ENCODE measurements around the gene SLIT1. TPM values are rescaled to one million over a fixed set of nuclear protein-coding genes. Genes with fewer than 3 reads are reported as not detected.

SLIT1 gene
- total RNA-seq, 1 donor from 2014 or later: 0.47 TPM

- intact Hi-C loops (cut with micrococcal nuclease): no loop called here
These were observed 17.5 kb upstream of the SLIT1 start for GRCh38 chr10:97203220-97203619.

DNA sequence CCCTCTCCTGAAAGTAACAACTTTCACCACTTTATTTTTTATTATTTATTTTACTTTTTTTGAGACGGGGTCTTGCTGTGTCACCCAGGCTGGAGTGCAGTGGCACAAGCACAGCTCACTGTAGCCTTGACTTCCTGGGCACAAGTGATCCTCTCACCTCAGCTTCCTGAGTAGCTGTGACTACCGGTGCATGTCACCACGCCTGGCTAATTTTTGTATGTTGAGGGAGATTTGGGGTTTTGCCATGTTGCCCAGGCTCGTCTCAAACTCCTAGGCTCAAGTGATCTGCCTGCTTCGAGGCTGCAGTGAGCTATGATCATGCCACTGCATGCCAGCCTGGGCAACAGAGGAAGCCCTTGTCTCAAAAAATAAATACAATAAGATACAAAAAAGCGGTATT, 14.9 kb upstream of the SLIT1 start:
- intact Hi-C loops (cut with micrococcal nuclease): no loop called here

GRCh38 chr10:97199152-97199551, 13.4 kb upstream of the SLIT1 start:
- intact Hi-C loops (cut with micrococcal nuclease): no loop called here

DNA sequence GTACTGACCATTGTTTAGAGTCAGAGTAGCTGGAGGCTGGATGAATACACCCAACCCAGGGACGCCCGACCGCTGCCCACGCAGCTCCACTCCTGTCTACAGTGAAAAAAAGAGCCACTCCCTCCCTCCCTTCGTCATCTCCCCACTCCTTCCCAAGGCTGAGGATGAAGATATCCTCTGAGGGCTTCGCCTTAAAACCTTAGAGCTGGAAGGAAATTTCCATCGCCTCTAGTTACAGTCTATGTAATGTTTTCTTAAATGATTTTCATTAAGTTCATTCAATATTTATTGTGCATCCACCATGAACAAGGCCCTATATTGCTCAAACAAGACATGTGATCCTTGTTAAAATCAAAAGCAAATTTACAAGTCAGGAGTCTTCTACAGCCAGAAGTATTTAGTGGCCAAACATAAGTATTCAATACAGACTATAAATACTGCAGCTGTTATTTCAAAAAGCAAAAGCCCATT, 11.3 kb upstream of the SLIT1 start:
- intact Hi-C loops (cut with micrococcal nuclease): no loop called here

DNA sequence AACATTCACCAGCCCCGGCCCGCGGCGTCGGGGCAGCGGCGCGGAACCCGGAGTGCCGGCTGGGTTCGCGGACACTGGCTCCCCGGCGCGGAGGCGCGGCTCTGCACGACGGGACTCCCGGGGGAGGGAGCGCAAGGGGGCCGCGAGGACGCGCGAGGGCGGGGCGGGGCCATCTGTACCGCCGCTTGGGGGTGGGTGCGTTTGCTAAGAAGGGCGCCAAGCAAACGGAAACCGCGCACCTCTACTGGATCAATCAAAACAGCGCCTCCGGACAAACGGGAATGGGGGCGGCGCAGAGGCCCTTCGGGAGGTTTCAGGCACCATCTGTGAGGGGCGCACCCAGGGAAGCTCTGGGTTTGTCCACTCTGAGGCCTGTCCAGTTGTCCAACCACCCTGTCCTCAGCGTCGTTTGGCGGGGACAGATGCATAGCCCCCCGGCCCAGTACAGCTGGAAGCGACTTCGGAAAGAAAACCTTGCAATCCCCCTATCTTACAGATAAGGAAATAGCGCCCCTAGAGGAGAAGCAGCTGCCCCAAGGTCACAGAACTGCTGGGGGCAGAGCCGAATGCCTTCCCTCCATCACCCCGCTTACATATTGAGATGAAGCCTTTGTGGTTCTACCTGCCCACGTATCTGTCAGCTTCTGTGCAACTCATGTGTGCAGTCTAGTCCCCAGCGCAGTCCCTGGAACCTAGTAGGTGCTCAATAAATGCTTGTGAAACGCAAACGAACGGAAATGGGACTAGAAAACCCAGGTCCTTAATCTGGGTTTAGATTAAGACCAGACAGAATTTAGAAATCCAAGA, 10.7 kb upstream of the SLIT1 start:
- intact Hi-C loops (cut with micrococcal nuclease): loop anchor here (1.0 kb wide), 2 partner anchors 14 to 115 kb away; no protein-coding TSS in a partner anchor

GRCh38 chr10:97195706-97196222, 10.0 kb upstream of the SLIT1 start:
- intact Hi-C loops (cut with micrococcal nuclease): loop anchor here (1.0 kb wide), 2 partner anchors 15 to 114 kb away; no protein-coding TSS in a partner anchor

- intact Hi-C loops (cut with micrococcal nuclease): no loop called here
These were observed 7.2 kb upstream of the SLIT1 start for GRCh38 chr10:97192952-97193435.

DNA sequence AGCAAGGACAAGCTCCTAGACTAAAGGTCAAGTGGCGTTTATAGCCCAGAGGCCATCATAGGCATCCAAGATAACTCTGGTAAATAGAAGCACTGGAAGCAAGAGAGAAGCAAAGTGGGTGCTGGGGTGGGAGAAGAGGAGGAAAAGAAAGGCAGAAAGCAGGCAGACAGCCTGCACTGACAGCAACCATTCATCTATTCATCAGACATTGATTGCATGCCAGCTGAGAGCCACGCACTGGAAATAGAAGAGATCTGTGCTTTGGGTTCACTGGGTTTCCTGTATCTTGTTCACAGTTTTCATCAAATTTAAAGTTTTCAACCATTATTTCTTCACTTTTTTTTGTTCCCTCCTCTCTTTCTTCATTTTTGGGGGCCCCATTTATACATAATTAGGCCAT, 4.7 kb upstream of the SLIT1 start:
- intact Hi-C loops (cut with micrococcal nuclease): no loop called here

DNA sequence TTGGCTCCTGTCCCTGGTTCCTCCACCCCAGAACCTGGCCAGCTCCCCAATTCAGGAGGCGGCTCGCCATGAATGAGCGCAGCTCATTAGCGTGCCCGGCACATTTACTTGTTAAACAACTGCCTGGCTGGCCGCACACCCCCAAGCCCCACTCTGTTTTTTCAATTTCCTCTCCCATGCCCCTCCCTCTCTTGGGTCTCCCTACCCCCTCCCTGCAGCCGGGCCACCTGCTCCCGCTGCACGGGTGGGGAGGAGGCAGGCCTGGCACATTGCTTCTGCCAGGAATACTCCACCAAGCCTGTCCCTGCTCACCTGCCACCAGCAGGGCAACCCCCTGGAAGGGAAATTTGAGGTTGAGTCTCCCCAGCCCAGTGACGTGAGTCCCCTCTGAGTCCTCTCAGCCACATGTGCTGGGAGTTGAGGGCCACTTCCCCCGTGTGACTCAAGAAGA, 2.5 kb upstream of the SLIT1 start:
- intact Hi-C loops (cut with micrococcal nuclease): no loop called here

DNA sequence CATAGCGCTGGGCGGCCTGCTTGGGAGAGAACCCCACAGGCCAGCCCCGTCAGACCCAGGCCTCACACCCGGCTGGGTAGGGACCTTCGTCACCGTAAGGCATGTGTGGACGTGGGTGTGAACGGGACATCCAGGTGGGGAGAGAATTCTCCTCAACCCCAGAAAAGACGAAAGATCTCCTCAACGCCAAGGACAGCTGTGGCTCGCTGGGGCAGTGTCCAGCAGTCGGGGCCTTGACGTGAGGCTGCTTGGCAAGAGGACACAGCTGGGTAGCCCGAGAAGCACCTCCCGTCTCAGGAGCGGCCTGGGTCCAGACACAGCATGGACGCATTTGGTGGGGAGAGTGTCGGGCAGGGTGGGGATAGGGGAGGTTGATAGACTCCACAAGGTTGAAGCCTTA, 1.2 kb upstream of the SLIT1 start:
- intact Hi-C loops (cut with micrococcal nuclease): no loop called here

GRCh38 chr10:97184971-97185325, 811 bp downstream of the SLIT1 start:
- intact Hi-C loops (cut with micrococcal nuclease): no loop called here

GRCh38 chr10:97183314-97183713, 2.4 kb downstream of the SLIT1 start:
- intact Hi-C loops (cut with micrococcal nuclease): no loop called here

DNA sequence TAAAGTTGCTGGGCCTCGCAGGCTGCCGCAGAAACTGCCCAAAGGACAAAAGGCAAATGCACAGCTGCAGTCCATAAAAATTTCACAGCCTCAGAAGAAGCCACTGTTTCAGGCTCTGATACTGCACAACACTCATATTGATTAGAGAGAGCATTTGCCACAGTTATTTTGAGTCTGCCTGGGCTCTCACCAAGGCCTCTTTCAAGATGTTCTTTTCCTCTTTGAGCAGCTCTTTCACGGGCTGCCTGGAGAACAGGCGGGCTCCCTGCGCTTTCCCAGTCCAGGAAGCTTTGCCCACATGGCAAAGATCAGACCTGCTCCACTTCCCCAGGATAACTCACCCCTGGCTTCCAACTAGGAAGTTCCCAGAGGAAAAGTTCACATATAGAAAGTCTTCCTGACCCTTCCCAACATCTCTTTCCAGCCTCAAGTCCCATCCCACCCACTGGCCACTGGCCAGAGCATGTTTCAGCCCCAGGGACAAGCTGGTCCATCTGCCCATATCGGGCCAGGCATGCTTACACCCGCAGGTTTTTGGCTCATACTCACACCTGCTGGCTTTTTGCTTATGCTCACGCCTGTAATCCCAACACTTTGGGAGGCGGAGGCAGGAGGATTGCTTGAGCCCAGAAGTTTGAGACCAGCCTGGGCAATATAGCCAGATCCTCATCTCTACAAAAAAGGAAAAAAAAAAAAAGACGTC, 3.3 kb downstream of the SLIT1 start:
- intact Hi-C loops (cut with micrococcal nuclease): no loop called here

DNA sequence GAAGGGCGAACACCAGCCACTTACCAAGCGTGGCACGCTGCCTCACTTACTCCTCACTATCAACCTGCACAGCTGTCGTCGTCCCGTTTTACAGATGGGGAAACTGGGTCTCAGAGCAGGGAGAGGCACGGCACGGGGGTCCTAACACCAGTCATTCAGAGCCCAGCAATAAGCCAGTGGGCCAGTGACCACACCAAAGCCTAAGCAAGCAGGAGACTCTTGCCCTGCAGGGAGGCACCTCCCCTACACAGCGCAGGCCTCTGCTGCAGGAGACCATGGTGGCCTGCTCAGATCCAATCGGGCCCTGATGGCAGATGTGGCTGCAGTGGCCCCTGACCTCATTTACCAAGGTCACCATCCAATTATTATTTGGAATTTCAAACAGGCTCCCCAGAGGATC, 4.8 kb downstream of the SLIT1 start:
- intact Hi-C loops (cut with micrococcal nuclease): no loop called here

DNA sequence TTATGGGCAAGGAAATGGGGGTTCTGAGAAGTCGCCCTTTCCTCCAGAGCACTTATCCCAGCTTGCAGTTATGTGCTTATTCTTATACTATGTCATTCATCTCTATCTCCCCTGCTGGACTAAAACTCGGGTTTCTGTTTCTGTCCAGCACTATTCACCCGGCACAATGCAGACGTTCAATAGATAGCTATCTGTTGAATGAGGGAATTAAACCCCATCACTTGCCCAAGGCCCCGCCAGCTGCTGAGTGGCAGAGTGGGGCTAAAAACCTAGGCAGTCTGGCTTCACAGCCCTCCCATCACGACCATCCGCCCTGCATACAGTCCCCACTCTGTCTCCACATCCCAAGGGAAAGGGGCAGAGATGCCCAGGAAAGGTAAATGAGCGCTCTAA, 5.4 kb downstream of the SLIT1 start:
- intact Hi-C loops (cut with micrococcal nuclease): no loop called here

- intact Hi-C loops (cut with micrococcal nuclease): no loop called here
These were observed 5.9 kb downstream of the SLIT1 start for GRCh38 chr10:97179731-97180362.

- intact Hi-C loops (cut with micrococcal nuclease): no loop called here
These were observed 6.4 kb downstream of the SLIT1 start for GRCh38 chr10:97179311-97179710.

DNA sequence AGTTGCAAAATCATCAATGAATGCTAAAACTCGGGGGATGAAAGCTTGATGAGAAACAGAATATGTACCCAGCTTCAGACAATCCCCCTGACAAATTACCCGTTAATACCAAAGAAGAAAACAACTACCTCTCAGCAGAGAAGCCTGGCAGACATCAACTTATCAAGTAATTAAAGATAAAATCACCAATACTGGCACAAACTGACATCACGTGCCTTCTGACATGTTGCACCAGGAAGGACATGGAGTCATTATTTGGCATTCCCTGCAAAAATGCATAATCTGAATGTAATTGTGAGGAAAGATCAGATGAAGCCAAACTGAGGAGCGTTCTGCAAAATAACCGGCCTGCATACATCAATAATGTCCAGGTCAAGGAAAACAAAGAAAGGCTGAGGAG, 7.7 kb downstream of the SLIT1 start:
- intact Hi-C loops (cut with micrococcal nuclease): no loop called here

- intact Hi-C loops (cut with micrococcal nuclease): no loop called here
These were observed 9.5 kb downstream of the SLIT1 start for GRCh38 chr10:97176226-97176625.

DNA sequence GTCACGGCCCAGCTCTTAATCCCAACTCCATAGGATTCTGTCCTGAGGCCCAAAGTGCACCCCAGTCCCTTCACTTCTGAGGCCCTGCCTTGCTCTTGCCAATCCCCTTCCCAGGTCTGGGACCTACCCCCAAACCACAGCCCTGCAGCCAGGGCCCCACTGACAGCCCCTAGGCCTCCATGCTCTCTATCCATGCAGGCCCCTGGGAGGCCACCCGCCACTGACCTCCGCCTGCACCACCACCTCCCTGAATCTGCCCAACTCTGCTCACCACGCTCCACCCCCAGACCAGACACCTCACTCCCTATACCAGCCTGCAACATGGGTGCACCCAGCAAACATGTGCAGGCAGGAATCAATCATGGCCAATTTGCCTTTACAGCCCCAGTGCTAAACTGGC, 10.2 kb downstream of the SLIT1 start:
- intact Hi-C loops (cut with micrococcal nuclease): no loop called here

DNA sequence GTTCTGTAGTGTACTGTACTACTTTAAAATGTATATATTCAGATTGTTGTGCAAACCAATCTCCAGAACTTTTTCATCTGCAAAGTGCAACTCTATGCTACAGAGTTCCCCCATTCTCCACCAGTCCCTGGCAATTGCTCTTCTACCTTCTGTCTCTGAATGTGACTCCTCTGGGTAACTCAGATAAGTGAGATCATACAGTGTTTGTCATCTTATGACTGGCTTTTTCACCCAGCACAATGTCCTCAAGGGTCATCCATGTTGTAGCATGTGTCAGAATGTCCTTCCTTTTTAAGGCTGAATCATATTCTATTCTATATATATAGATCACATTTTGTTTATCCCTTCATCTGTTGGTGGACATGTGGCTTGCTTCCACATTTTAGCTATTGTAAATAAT, 10.8 kb downstream of the SLIT1 start:
- intact Hi-C loops (cut with micrococcal nuclease): no loop called here

DNA sequence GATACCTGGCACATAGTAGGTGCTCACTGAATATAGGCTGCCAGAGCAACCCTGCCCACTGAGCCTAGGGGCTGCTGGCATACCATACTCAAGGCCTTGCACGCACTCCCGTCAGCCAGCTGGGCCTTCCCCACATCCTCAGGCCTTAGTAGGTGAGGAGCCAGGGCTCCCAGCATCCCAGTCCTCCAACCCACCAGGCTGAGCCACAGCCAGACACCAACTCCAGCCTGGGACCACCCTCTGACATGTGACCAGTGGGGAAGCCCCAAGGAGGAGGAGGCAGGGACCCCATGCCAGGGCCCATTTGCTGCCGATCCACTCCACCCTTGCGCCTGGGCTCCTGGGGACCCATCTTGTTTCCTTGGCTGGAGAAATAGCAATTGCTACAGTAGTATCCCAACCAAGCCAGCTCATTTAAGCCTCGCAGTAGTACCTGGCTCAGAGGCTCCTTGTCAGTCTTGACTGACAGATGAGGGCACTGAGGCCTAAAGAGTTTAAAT, 11.4 kb downstream of the SLIT1 start:
- intact Hi-C loops (cut with micrococcal nuclease): no loop called here
